GM12878 (cell line): ENCODE measurements around the gene KLF11. TPM values are rescaled to one million over a fixed set of nuclear protein-coding genes. Genes with fewer than 3 reads are reported as not detected.

Source experiments
- ATAC-seq: fragments of 200-7000 bp; cut with Tn5 transposase; 3 replicates; pipeline ENCODE4 v1.9.1; 2020; ENCODE audit warnings: mild to moderate bottlenecking, moderate library complexity
- BruUV-seq: library from RNA; stranded (reverse); fragments of 400-500 nt; replicated peaks from 2 replicates; lab custom pipeline; 2021; lab: Mats Ljungman, UMichigan
- CTCF ChIA-PET: fragments of 300-600 bp; sonication (Branson Sonifier 250); formaldehyde crosslinking; extraction: SDS; loops from one replicate; lab custom pipeline; 2021; ENCODE audit warnings: inconsistent platforms; lab: Yijun Ruan, JAX
- POLR2A ChIA-PET: fragments of 350-600 bp; formaldehyde crosslinking; extraction: SDS; loops from one replicate; lab custom pipeline; 2021; ENCODE audit warnings: inconsistent platforms; lab: Charles Lee
- RAD21 ChIA-PET: fragments of 300-600 bp; sonication (Branson Sonifier 250); formaldehyde crosslinking; loops from one replicate; lab custom pipeline; 2023; ENCODE audit warnings: antibody characterized with exemption; ENCODE audit not compliant: unreplicated experiment; lab: Charles Lee
- SMC1A ChIA-PET: fragments of 300-600 bp; sonication (Branson Sonifier 250); formaldehyde crosslinking; loops from one replicate; lab custom pipeline; 2023; ENCODE audit not compliant: unreplicated experiment, uncharacterized antibody; lab: Charles Lee
- DNase-seq: peaks from one replicate; pipeline ENCODE4 v3.0.0-alpha.2; 2011; ENCODE audit warnings: low read depth, low spot score
- FAIRE-seq: peaks from 3 replicates; lab custom pipeline; 2011; peaks lifted over from hg19 to GRCh38; lab: Jason Lieb, UNC
- H2AFZ ChIP-seq: 2 replicates; pipeline ENCODE4 v1.6.0; 2011; ENCODE audit warnings: low read depth, low read length, control low read depth; ENCODE audit not compliant: control insufficient read depth
- H3K27ac ChIP-seq: 2 replicates; pipeline ENCODE4 v1.5.1; 2011; ENCODE audit warnings: control low read depth; ENCODE audit not compliant: control insufficient read depth, insufficient read depth
- H3K27me3 ChIP-seq, 2 experiments: replicated peaks in 1 of 2; 2 replicates each; pipeline versions ENCODE4 v1.6.0 to v1.6.1; 2011; ENCODE audit warnings: low read length in 1 of 2; ENCODE audit not compliant: control insufficient read depth in 2 of 2, insufficient read depth in 2 of 2
- H3K36me3 ChIP-seq, 2 experiments: 2 replicates each; pipeline ENCODE4 v1.5.1; 2011; ENCODE audit warnings: low read length in 1 of 2; ENCODE audit not compliant: control insufficient read depth in 2 of 2, insufficient read depth in 2 of 2
- H3K4me1 ChIP-seq: 2 replicates; pipeline ENCODE4 v1.6.1; 2011; ENCODE audit warnings: mild to moderate bottlenecking, low read length, moderate library complexity, mixed read lengths; ENCODE audit not compliant: control insufficient read depth, insufficient read depth
- H3K4me2 ChIP-seq: 2 replicates; pipeline ENCODE4 v1.6.0; 2011; ENCODE audit warnings: control low read depth; ENCODE audit not compliant: control insufficient read depth, insufficient read depth
- H3K4me3 ChIP-seq: fragments of 200-600 bp; sonication (generic); 2 replicates; pipeline ENCODE4 v1.5.1; 2016
- H3K79me2 ChIP-seq: 2 replicates; pipeline ENCODE4 v1.6.0; 2011; ENCODE audit warnings: low read length; ENCODE audit not compliant: control insufficient read depth, insufficient read depth
- H3K9ac ChIP-seq: 2 replicates; pipeline ENCODE4 v1.8.0; 2011; ENCODE audit warnings: low read length, control low read depth, mixed read lengths; ENCODE audit not compliant: control insufficient read depth, insufficient read depth
- H3K9me3 ChIP-seq: replicated peaks from 3 replicates; pipeline ENCODE4 v1.5.1; 2011; ENCODE audit warnings: mild to moderate bottlenecking, low read length; ENCODE audit not compliant: control insufficient read depth, insufficient read depth
- H4K20me1 ChIP-seq: 2 replicates; pipeline ENCODE4 v1.6.0; 2011; ENCODE audit not compliant: control insufficient read depth, insufficient read depth
- FOXK2 ChIP-seq: fragments of 450-650 bp; IDR thresholded peaks from 2 replicates; pipeline ENCODE4 v1.6.1; 2017; ENCODE audit warnings: mild to moderate bottlenecking, moderate library complexity
- JUND ChIP-seq: IDR thresholded peaks from 2 replicates; pipeline ENCODE4 v1.6.1; 2012; ENCODE audit warnings: low read depth, mild to moderate bottlenecking, low read length, improper control_type of control experiment, moderate library complexity
- MTA2 ChIP-seq: fragments of 450-650 bp; IDR thresholded peaks from 2 replicates; pipeline ENCODE4 v1.6.1; 2016; ENCODE audit warnings: low read depth, mild to moderate bottlenecking, moderate library complexity
- NFYA ChIP-seq: IDR thresholded peaks from 2 replicates; pipeline ENCODE4 v1.6.1; 2011; ENCODE audit warnings: low read depth, mild to moderate bottlenecking, low read length, improper control_type of control experiment, borderline replicate concordance
- PAX8 ChIP-seq: fragments of 450-650 bp; IDR thresholded peaks from 2 replicates; pipeline ENCODE4 v1.6.1; 2017; ENCODE audit warnings: mild to moderate bottlenecking, moderate library complexity
- POLR2A ChIP-seq: IDR thresholded peaks from 2 replicates; pipeline ENCODE4 v1.6.1; 2011; ENCODE audit warnings: low read depth, mild to moderate bottlenecking, low read length
- SMAD5 ChIP-seq: IDR thresholded peaks from 2 replicates; pipeline ENCODE4 v1.6.1; 2016; ENCODE audit warnings: antibody characterized with exemption, low read depth
- SRF ChIP-seq, 2 experiments: IDR thresholded peaks; 2 replicates each; pipeline ENCODE4 v1.6.1; 2011; ENCODE audit warnings: low read depth in 2 of 2, low read length in 2 of 2, mild to moderate bottlenecking in 1 of 2, moderate library complexity in 1 of 2
- STAT3 ChIP-seq: IDR thresholded peaks from 2 replicates; pipeline ENCODE4 v1.6.1; 2011; ENCODE audit warnings: low read depth, low read length, improper control_type of control experiment
- SUZ12 ChIP-seq: fragments of 200-600 bp; sonication (generic); IDR thresholded peaks from one replicate; pipeline ENCODE4 v1.6.1; 2018; ENCODE audit warnings: antibody characterized with exemption, mild to moderate bottlenecking; ENCODE audit not compliant: unreplicated experiment
- WGBS: methylation state at CpG from one replicate; pipeline ENCODE4 v1.1.6; 2016; ENCODE audit warnings: low lambda C conversion rate; ENCODE audit not compliant: insufficient replicate concordance, insufficient coverage; ENCODE audit errors: missing lambda C conversion rate; 5-methylcytosine and 5-hydroxymethylcytosine counted together
- in situ Hi-C: fragments of 300-500 bp; cut with MboI; formaldehyde crosslinking; loops from 9 replicates; pipeline ENCODE4 v1.14.3; 2018; ENCODE audit warnings: mixed read lengths
- intact Hi-C: fragments of 100-400 bp; cut with micrococcal nuclease; formaldehyde crosslinking; loops from one replicate; pipeline ENCODE4 v1.14.2; 2022; ENCODE audit not compliant: unreplicated experiment
- polyA plus RNA-seq, 11 experiments: library from polyadenylated mRNA; depleted of rRNA in 4 of 11; unstranded in 6 of 11; stranded (reverse) in 5 of 11; fragments of >200 nt; fragmentation: Nextera tagmentation in 4 of 11; fragmentation: Illumina TruSeq in 1 of 11; extraction: Ambion mirVana in 4 of 11; extraction: Trizol in 1 of 11; gene quantifications; 1 replicate in 1 of 11; 2 replicates in 10 of 11; pipeline versions ENCODE4 v1.2.1 to v1.2.3, GENCODE V29; 2011 to 2016; ENCODE audit warnings: inconsistent platforms in 2 of 11, missing spikeins in 2 of 11, low read depth in 1 of 11
- total RNA-seq, 4 experiments: library from RNA; depleted of rRNA in 3 of 4; stranded (reverse); fragments of >200 nt in 3 of 4; fragmentation: Illumina TruSeq in 1 of 4; extraction: Trizol in 1 of 4; gene quantifications; 2 replicates each; pipeline versions ENCODE4 v1.2.1 to v1.2.3, GENCODE V29; 2013 to 2021
- TF ChIP-seq, protein P1 (sequence below): IDR thresholded peaks from 2 replicates; pipeline ENCODE4 v1.6.1; 2011; ENCODE audit warnings: borderline replicate concordance, low read depth, mild to moderate bottlenecking, moderate library complexity, low read length; ENCODE audit not compliant: insufficient read depth, poor library complexity, severe bottlenecking
- TF ChIP-seq, protein P2 (sequence below): fragments of 450-650 bp; IDR thresholded peaks from 2 replicates; pipeline ENCODE4 v1.6.1; 2017; ENCODE audit warnings: borderline replicate concordance

Gene KLF11
- total and polyA plus RNA-seq, 10 of the 15 experiments (the other 5 are each of a cell fraction or from before 2014, with no cell fraction given), result 0.03 to 0.54 (median 0.14) TPM; not detected in 1

DNA sequence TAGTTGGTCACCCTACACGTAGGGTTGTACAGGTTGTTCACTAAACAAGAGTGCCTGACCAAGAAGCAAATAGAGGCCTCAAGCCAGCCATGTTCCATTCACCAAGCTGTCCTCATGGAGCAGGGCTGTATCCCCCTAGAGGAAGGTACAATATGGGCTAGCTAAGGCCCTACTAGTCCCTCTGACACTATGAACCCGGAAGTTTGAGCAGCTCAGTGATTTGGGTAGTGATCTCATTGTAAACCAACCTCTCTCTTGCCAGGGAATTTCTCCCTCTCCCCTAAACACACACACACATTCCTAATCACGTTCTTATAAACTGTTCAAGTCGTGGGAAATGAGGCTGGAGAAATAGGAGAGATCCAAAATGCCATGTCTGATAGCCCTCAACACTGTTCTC is 43.6 kb downstream of the KLF11 start:
- TF ChIP-seq NFYA, result no peak
- TF ChIP-seq SUZ12, result no peak
- TF ChIP-seq SRF (IDR thresholded peaks at IDR 0.05; ENCODE audit: low read depth in 2 of 2, low read length in 2 of 2), result no peak
- TF ChIP-seq, protein P1, sequence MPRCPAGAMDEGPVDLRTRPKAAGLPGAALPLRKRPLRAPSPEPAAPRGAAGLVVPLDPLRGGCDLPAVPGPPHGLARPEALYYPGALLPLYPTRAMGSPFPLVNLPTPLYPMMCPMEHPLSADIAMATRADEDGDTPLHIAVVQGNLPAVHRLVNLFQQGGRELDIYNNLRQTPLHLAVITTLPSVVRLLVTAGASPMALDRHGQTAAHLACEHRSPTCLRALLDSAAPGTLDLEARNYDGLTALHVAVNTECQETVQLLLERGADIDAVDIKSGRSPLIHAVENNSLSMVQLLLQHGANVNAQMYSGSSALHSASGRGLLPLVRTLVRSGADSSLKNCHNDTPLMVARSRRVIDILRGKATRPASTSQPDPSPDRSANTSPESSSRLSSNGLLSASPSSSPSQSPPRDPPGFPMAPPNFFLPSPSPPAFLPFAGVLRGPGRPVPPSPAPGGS, result no peak
- TF ChIP-seq STAT3, result no peak
- TF ChIP-seq PAX8, result no peak
- TF ChIP-seq, protein P2, sequence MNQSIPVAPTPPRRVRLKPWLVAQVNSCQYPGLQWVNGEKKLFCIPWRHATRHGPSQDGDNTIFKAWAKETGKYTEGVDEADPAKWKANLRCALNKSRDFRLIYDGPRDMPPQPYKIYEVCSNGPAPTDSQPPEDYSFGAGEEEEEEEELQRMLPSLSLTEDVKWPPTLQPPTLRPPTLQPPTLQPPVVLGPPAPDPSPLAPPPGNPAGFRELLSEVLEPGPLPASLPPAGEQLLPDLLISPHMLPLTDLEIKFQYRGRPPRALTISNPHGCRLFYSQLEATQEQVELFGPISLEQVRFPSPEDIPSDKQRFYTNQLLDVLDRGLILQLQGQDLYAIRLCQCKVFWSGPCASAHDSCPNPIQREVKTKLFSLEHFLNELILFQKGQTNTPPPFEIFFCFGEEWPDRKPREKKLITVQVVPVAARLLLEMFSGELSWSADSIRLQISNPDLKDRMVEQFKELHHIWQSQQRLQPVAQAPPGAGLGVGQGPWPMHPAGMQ, result no peak
- no peak for TF ChIP-seq SMAD5
- TF ChIP-seq FOXK2, result no peak
- no peak for TF ChIP-seq POLR2A
- no peak for TF ChIP-seq MTA2
- no peak for TF ChIP-seq JUND
- H4K20me1 ChIP-seq, result no peaks in the 10 kb centered on the region
- no TSS peak for BruUV-seq
- SMC1A ChIA-PET, result interaction anchor here (0.9 to 8.9 kb wide), 3 partner anchors 10 to 32 kb away, joined by 3 to 194 read pairs (median 20); no protein-coding TSS in a partner anchor
- no peak for DNase-seq
- no peaks in the 10 kb centered on the region for H3K36me3 ChIP-seq
- in situ Hi-C loops, result no loop called here
- RAD21 ChIA-PET, result interaction anchor here (1.4 kb wide), 1 partner anchor 14 kb away, joined by 5 read pairs; no protein-coding TSS in a partner anchor
- no peak overlapping the region for H2AFZ ChIP-seq
- peaks cover 37% of the 10 kb centered on the region for H3K4me1 ChIP-seq
- no peak for ATAC-seq
- no peak overlapping the region for H3K4me3 ChIP-seq
- CTCF ChIA-PET, result interaction anchor here (1.4 to 31.8 kb wide), 3 partner anchors 10 to 287 kb away, joined by 3 to 983 read pairs (median 983); partner anchors contain the start of gene CYS1
- no peaks in the 10 kb centered on the region for H3K79me2 ChIP-seq
- H3K4me2 ChIP-seq, result no peak overlapping the region
- FAIRE-seq, result no peak
- no peak overlapping the region for H3K27ac ChIP-seq
- no peaks in the 10 kb centered on the region; the same call in 2 of the 3 replicates for H3K9me3 ChIP-seq
- intact Hi-C loops, result no loop called here
- WGBS, result 42% methylated on average over 4 of the region's 4 CpGs
- POLR2A ChIA-PET, result interaction anchor here (0.5 to 1.4 kb wide), 4 partner anchors 15 to 545 kb away, joined by 3 to 6 read pairs (median 3); no protein-coding TSS in a partner anchor
- H3K9ac ChIP-seq, result no peak overlapping the region
- no peaks in the 10 kb centered on the region for H3K27me3 ChIP-seq
